Measurements from ENCODE around the gene ERC2.

ERC2 gene

DNA sequence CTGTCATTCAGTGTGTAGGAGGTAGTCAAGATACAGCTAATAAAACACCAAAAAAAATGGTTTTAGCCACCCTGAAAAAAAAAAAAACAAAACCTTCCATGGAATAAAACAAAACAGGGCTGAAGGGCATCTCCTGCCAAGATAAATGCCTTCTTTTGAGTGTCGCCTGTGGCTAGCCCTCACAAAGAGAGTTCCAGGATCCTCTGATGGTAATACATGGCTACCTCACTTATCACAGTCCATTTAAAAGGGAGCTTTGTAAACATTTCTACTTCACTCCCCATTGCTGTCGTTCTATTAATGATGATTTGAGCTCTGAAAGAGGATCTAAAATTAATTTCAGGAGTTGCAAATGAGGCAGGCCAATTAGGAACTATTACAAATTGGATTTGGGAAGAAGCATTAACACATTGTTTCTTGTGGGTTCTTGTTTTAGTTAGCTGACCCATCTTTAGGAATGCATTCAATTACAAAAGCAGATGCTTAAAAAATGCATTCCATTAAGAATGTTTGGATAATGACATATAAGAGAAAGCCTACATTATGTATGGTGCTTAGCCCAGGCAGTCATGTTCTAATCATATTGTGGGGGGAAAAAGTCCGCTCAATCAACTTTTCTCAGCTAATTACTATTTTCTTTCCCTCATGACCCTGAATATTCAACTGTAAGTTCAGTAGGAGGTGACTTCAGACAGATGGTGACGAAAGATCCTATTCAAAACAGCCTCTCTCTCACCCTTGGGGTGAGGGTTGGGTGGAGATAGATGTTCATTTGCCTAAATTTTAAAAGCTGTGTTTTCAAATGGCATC, 726.0 kb downstream of the ERC2 start:
- TF ChIP-seq, protein P1, sequence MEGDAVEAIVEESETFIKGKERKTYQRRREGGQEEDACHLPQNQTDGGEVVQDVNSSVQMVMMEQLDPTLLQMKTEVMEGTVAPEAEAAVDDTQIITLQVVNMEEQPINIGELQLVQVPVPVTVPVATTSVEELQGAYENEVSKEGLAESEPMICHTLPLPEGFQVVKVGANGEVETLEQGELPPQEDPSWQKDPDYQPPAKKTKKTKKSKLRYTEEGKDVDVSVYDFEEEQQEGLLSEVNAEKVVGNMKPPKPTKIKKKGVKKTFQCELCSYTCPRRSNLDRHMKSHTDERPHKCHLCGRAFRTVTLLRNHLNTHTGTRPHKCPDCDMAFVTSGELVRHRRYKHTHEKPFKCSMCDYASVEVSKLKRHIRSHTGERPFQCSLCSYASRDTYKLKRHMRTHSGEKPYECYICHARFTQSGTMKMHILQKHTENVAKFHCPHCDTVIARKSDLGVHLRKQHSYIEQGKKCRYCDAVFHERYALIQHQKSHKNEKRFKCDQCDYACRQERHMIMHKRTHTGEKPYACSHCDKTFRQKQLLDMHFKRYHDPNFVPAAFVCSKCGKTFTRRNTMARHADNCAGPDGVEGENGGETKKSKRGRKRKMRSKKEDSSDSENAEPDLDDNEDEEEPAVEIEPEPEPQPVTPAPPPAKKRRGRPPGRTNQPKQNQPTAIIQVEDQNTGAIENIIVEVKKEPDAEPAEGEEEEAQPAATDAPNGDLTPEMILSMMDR (IDR thresholded peaks at IDR 0.05; ENCODE audit: control insufficient read depth, extremely low read depth, insufficient read depth): no peak
- DNase-seq (ENCODE audit: low read depth): no peak
- no peak overlapping the region for H3K4me3 ChIP-seq (ENCODE audit: low read depth, low read length)

DNA sequence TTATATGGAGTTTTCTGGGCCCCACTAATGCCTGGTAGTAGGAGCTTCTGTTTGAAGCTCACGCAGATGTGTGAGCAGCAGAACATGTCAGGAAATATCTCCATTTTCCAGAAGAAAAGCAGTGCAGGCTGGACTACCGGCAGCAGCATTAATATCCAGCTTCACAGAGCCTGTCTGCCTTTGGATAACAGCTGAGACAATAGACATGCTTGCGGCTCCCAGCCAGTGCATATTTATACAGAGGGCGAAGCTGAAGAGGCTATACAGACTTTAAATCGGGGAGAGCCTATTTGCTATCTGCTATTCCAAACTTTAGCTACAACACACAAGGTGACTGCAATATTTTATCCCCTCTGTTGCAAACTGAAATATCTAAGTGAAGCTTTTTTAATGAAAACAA, 731.1 kb downstream of the ERC2 start:
- no peak overlapping the region for H3K4me3 ChIP-seq (ENCODE audit: low read depth, low read length)
- TF ChIP-seq, protein P1 (IDR thresholded peaks at IDR 0.05; ENCODE audit: control insufficient read depth, extremely low read depth, insufficient read depth): no peak
- DNase-seq (ENCODE audit: low read depth): no peak

DNA sequence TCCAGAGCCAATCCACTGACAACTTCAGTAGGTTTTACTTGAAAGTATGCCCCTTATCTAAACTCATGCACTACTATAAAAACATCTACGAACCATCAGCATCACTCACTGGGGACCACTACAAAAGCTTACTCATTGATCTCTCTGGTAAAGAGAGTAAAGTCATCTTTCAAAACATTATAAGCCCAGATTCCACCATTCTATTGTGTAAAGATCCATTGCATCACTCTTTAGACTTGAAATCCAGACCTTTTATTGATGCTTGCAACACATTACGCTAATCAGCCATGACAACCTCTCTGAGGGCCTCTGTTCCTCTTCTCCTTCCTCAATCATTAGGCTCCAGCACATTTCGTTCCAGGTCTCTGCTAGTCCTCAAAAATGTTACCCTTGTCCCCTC, 732.3 kb downstream of the ERC2 start:
- TF ChIP-seq, protein P1 (IDR thresholded peaks at IDR 0.05; ENCODE audit: control insufficient read depth, extremely low read depth, insufficient read depth): no peak
- H3K4me3 ChIP-seq (ENCODE audit: low read depth, low read length): no peak overlapping the region
- DNase-seq (ENCODE audit: low read depth): no peak

DNA sequence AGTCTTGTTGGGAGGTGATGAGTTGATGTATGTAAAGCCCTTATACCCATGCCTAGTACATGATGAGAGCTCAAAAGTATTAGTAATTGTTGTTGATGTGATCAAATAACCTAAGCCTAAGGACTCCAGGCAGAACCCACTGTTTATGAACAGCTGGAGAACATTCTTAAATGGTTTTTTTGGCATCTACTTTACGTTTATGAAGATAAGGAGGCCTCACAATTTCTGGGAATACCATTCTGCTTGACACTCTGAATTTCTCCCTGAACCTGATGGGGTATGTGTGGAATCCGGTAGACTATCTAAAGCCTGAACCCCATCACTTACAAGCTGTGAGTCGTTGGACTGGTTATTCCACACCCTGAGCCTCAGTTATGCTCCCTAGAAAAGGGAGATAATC, 736.5 kb downstream of the ERC2 start:
- TF ChIP-seq, protein P1 (IDR thresholded peaks at IDR 0.05; ENCODE audit: control insufficient read depth, extremely low read depth, insufficient read depth): no peak

DNA sequence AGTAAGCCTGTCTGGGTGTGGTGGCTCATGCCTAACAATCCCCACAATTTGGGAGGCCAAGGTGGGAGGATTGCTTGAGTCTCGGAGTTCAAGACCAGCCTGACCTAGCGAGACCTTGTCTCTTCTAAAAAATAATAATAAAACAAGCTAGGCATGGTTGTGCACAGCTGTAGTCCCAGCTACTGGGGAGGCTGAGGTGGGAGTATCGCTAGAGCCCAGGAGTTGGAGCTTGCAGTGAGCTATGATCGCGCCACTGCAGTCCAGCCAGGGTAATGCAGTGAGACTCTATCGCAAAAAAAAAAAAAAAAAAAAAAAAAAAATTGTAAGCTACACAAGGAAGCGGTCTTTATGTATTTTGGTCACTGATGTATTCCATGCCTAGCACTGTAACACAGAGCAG, 738.7 kb downstream of the ERC2 start:
- H3K4me3 ChIP-seq (ENCODE audit: low read depth, low read length): no peak overlapping the region
- no peak for DNase-seq (ENCODE audit: low read depth)
- TF ChIP-seq, protein P1 (IDR thresholded peaks at IDR 0.05; ENCODE audit: control insufficient read depth, extremely low read depth, insufficient read depth): no peak

More for the DNA sequence above, 736.5 kb downstream of the ERC2 start:
- no peak for DNase-seq (ENCODE audit: low read depth)
- no peak overlapping the region for H3K4me3 ChIP-seq (ENCODE audit: low read depth, low read length)

DNA sequence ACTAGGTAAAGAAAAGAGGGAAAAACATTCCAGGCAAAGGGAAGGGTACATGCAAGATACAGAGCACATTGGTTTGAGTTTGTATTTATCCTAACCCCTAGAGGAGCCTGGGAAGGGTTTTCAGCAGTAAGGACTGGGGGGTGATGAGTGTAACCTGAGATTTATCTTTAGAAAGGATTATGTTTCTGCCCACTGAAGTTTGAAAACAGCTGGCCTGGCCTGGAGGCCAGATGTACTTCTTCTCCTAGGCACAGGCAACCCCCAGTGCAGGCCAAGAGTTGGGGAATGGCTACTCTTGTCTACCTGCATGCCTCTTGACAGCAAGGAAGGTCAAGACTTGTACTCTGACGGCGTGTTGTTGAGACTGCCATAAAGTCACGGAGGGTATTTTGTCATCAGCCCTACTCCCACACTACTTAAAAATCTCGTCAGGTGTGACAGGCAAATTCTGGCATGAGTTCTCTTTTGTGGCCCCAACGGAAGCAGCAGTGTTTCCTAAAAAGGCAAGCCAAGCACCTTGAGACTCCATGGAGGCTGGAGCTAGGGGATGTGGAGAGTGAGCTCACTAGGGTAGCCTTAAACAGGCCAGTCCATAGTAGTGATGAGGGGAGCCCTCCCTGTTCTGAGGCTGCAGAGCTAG, 739.7 kb downstream of the ERC2 start:
- DNase-seq (ENCODE audit: low read depth): no peak

More for the DNA sequence above, 739.7 kb downstream of the ERC2 start:
- TF ChIP-seq, protein P1 (IDR thresholded peaks at IDR 0.05; ENCODE audit: control insufficient read depth, extremely low read depth, insufficient read depth): no peak
- no peak overlapping the region for H3K4me3 ChIP-seq (ENCODE audit: low read depth, low read length)

All from LNCaP clone FGC (cell line).